HG03520 (cell line): ENCODE measurements around the gene SPRN.
"Not testable (repeated sequence)": the region's sequence is repeated elsewhere in the genome, so short reads cannot be mapped to it uniquely, and the experiment has no call there.

ENCODE experiments used
- ATAC-seq: cut with Tn5 transposase; IDR thresholded peaks from one replicate; pipeline ENCODE4 v1.9.1; 2021; ENCODE audit warnings: mild to moderate bottlenecking, moderate library complexity; ENCODE audit not compliant: unreplicated experiment

Gene SPRN, protein sequence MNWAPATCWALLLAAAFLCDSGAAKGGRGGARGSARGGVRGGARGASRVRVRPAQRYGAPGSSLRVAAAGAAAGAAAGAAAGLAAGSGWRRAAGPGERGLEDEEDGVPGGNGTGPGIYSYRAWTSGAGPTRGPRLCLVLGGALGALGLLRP

DNA sequence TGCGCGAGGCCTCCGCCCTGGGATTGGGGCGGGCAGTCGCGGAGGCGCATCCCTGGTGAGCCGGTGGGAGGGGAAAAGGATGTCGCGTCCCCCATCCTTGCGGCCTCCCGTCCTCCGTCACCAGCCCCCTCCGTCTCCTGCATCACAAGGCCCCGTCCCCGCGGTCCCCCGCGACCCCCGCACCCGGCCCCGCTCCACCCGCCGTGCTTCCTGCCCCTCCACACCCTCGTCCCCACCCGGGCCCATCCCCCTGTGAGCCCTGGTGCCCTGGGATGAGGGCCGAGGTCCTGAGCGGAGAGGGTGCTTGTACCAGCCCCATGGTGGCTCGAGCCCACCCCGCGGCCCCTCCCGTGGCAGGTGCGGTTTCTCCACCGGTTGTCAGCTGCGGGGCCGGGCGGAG, at the start of gene SPRN:
TSS of gene SPRN (minus strand) at position 25 of the 400 bp plus-strand sequence. CDS start 944 bp downstream, outside the sequence.
- not testable (repeated sequence) for ATAC-seq

- ATAC-seq, result no peak
Observed at GRCh38 chr10:133474027-133474426, 49.6 kb upstream of the SPRN start.

DNA sequence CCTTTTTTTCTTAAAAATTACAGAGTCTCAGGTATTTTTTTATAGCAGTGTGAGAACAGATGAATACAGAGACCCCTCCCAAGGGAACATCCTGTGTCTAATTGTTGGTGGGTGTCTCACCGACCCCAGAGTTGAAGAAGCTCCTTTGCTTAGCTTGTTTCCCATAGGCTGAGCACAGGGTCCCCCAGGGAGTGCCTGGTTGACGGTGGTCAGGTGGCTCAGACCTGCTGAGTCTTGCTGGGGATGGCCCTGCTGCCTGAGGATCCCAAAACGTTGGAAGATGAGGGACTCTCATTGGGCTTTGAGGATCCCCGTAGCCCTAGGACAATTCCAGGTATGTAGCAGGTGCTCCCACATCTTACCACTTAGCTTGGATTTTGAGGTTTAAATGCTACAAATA, 48.8 kb upstream of the SPRN start:
- ATAC-seq, result no peak

DNA sequence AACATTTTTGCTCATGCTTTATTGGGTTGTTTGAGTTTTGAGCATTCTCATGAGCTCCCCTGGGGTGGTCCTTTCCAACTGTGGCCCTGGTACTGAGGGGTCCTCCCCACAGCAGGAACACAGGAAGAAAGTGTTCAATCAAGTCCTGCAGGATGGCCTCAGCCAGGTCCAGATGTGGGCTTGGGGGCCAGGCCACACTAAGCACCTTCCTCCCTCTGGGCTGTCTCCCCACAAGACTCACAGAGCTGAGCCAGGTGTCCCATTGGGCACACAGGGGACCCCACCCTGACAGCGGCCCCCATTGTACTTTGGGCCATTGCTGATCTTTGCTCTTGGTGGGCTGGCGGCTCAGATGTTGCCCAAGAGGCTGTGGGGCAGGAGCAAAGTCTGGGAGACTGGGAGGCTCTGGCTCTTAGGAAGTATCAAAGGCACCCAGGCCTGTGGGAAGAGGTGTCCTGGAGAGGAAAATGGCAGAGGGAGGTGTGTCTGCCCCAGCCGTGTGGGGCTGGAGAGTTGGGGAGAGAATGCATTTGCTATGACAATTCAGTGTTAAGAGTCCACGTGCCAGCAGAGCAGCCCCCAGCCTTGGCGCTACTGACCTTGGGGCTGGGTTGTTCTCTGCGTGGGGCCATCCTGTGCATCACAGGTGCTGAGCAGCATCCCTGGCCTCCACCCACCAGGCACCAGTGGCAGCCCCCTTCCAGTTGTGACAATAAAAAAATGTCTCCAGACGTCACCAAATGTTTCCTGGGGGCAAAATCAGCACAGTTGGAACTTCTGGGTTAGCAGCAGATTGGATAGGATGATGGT, 47.1 kb upstream of the SPRN start:
- ATAC-seq, result no peak

DNA sequence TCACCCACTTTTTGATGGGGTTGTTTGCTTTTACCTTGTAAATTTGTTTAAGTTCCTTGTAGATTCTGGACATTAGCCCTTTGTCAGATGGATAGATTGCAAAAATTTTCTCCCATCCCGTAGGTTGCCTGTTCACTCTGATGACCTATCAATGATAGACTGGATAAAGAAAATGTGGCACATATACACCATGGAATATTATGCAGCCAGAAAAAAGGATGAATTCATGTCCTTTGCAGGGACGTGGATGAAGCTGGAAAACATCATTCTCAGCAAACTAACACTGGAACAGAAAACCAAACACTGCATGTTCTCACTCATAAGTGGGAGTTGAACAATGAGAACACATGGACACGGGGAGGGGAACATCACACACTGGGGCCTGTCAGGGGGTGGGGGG, 44.8 kb upstream of the SPRN start:
- ATAC-seq, result not testable (repeated sequence)

DNA sequence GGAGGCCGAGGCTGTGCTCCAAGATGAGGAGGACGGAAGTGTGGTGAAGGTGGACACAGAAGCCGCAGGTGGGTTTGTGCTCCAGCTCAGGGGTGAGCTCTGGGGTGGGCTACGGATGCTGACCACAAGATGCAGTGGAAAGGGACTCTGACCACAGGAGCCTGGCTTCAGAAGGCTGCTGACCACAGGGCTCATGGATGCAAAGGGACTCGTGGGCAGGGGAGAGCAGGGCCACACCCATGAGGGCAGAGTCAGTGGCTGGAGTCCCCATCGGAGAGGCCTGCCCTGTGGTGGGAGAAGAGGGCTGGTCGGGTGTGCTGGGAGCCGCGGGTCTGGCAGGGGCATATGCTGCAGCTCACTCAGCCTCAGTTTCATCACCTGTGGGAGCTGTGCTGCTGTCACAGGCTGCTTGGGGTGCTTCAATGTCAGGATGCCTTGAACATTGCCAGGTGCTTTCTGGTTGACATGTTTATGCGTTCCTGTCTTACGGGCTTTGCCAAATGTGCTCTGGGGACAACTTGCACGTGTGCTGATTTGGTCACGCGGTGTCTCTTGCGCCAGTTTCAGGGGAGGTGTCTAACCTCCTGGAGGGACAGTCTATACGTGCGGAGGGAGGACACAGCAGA, 43.0 kb upstream of the SPRN start:
- no peak for ATAC-seq

DNA sequence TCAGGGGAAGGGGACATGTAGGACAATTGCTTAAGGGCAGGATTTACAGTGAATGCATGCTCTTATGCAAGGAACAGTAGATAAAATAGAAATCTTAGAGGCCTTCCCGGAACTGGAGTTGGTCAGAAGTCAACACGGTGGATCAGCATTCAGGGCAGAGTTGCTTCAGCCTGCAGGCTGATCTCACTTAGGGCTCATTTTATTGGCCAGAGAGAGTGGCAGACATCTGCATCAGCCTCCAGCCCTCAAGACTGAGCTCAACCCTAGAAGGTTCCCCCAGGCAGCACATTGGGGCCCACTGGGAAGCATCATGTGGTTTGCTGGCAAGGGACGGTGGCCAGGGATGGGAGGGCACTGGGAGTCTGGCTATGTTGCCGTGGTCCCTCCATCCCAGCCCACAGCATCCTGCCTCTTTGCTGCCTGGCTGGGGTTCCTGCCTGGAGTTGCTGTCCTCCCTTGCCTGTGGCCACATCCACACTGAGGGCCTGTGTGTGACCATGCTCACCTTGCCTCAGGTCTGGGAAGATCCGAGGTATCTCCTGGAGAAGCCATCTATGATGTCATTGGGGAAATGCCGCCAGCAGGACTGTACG, 42.4 kb upstream of the SPRN start:
- ATAC-seq, result no peak

- no peak for ATAC-seq
Observed at GRCh38 chr10:133465950-133466474, 41.6 kb upstream of the SPRN start.

- ATAC-seq, result no peak
Observed at GRCh38 chr10:133465191-133465949, 40.9 kb upstream of the SPRN start.

DNA sequence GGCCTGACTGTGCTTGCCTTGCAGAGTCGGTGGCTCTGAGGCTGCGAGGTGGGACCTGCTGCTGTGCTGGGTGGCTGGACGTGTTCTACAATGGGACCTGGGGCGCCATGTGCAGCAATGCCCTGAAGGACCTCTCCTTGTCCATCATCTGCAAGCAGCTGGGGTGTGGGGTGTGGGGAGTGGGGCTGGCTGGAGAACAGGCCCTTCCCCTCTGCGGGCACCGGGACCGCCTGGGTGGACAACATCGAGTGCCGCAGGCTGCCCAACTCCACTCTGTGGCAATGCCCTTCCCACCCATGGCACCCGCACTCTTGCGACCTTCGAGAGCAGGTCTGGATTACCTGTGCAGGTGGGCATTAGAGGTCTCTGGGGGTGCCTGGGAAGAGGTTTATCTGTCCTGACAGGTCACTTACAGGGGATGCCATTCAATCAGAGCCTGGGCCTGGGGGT, 40.2 kb upstream of the SPRN start:
- ATAC-seq, result no peak

GRCh38 chr10:133462512-133463305, 38.3 kb upstream of the SPRN start:
- ATAC-seq, result no peak

GRCh38 chr10:133461841-133462240, 37.4 kb upstream of the SPRN start:
- no peak for ATAC-seq

- ATAC-seq, result no peak
Observed at GRCh38 chr10:133461027-133461426, 36.6 kb upstream of the SPRN start.

- ATAC-seq, result no peak
Observed at GRCh38 chr10:133460208-133460769, 35.9 kb upstream of the SPRN start.

GRCh38 chr10:133459454-133460207, 35.2 kb upstream of the SPRN start:
- ATAC-seq, result no peak

GRCh38 chr10:133458710-133459453, 34.5 kb upstream of the SPRN start:
- no peak for ATAC-seq

GRCh38 chr10:133458021-133458709, 33.7 kb upstream of the SPRN start:
- no peak for ATAC-seq
